Renal cortical epithelial cell (primary cell): ENCODE results near the gene HIVEP3. TPM values are rescaled to one million over a fixed set of nuclear protein-coding genes. Genes with fewer than 3 reads are reported as not detected.

Source experiments
- DNase-seq: peaks from one replicate; pipeline ENCODE4 v3.0.0-alpha.2; 2011; ENCODE audit warnings: low read depth
- total RNA-seq: library from RNA; depleted of rRNA; stranded (reverse); fragments of >200 nt; gene quantifications from 2 replicates; pipeline ENCODE4 v1.2.3, GENCODE V29; 2014

HIVEP3 gene
- total RNA-seq, 1 donor from 2014 or later = 3.3 TPM

DNA sequence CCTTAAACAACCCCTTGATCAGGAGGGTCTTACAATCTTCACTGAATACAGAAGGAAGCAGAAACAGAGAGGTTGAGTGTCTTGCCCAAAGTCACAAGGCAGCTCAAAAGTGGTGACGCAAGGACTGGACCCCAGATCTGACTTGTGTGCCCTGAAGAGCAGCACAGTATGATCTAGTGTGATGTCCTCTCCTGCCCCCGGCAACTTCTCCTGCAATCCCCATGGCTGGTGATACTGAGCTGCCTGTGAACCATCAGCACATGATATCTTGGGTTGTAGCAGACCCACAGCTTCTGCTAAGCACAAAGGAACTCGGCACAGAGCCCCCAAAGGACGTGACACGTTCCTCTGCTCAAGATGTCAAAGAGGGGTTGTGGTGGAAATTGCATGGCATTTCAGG lies 383.0 kb downstream of the HIVEP3 start:
- no peak for DNase-seq

DNA sequence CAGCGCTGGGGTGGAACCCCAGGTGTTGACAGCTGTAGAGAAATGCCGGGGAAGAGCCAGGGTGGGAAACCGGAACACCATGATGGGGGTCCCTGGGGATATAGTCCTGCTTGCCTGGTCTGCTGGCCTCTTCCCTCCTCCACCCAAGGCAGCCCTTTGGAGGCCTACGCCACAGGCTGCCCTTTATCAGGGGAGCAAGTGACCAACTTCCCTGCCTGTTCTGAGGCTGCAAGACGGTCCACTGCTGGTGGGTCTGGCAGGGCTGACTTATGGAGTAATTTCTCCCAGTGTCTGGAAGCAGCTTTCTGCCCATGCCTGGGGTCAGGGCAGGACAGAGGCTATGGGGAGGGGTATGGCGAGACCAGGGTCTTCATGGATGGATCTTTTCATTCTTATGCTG lies 383.4 kb downstream of the HIVEP3 start:
- no peak for DNase-seq

DNA sequence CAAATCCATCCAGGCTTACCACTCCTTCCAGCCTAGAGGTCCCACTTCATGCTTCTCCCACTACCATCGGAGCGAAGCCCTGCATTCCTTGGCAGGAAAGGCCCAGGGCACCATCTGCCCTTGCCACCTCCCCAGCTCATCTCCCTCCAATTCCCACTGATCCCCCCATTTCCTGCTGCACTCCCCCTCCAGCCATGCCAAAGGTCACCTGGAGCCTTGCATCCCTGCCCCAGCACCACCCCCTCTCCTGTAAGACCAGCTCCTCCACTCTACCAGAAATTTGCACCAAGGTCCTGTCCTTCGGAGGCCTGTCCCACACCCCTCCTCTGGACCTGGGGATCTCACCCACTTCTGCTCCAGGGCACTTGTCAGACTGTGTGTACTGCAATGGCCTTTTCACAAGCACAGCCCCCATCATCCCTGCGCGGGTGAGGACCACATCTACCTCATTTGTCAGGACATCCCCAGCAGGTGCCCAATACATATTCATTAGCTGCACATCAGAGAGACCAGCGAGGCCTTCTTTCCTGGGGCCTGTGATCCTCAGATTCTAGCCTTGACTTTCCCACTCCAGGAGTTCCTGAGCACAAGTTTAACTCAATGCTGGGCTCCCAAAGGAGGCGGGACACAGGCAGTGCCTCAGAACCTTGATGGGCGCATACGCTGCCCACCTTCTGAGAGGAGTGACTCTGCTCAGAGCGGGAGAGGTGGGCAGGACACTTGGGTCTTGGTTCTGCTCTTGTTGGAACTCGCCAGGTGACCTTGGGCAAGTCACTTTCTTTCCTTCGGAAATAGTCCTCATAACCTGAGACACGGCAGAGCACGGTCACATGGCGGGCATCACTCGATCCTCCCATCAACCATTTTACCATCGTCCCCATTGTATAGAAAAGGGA lies 384.3 kb downstream of the HIVEP3 start:
- DNase-seq = no peak

DNA sequence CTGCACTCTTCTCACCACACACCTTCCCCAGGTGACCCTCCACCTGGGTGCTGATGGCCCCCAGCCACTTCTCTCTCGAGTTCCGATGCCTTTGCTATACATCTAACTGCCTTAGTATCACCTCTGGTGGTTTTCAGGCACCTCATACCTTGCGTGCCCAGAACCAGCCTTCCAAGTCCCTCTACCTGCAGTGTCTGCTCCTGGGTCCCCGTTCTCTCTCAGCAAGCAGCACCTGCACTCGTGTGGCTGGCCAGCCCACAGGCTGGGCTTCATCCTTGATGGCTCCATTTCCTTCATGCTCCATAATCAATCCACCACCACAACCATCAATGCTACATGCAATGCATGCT lies 385.0 kb downstream of the HIVEP3 start:
- DNase-seq = no peak

DNA sequence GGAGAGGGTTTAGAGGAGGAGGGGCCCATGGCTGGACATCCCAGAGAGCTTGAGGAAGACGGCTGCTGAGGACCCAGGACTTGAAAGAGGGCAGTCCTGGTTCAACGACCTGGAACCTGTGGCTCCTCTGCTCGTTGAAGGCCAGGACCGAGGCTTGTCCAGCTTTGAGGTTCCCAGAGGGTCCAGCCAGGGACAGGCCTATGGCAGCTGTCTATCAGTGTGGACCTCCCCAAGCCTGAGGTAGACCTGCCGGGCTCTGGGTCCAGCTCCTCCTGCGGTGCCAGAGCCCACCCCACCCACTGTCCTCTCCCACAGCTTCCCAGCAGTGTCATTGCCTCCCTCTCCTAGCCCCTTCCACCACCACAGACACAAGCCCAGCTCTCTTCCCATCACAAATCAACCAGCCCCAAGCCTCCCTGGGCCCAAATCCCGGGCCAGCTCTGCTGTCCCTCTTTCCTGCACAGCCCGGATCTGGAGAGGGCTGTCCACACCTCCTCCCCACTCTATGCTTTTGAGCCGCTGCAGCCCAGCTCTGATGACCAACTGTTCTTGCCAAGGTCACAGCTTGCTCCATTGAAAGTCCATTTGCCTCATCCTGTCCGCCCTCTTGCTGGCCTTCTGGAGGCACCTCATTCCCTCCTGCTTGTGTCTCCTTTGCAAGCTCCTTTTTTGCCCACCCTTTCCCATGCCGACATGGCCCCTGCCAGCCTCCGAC lies 385.5 kb downstream of the HIVEP3 start:
- DNase-seq = no peak

DNA sequence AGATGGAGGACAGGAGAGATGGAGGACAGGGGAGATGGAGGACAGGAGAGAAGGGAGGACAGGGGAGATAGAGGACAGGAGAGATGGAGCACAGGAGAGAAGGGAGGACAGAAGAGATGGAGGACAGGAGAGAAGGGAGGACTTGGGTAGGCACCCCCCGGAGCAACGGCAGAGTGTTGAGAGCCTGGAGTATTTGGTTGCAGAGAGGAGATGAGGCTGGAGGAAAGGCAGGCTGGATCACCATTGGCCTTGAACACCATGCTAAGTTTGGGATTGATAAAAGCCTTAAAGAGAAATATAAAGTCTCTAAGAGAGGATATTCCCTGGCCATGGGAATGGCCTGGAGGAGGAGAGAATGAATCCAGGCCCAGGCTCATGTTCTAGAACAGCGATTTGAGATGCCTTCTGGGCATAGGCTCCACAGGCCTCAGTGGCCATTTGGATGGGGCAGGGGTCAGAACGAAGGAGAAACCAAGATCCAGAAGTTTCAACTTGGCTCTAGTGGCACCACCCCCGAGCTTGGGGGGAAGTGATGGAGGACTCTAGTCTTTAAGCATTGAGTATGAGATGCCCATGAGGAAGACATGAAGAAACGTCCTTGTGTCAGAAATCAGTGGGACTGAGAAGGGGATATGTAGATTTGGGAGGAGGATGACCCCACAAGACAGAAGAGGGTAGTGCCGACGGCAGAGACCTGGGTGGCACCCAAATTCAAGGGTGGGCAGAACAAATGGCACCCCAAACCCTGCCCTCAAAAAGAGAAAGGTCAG lies 386.3 kb downstream of the HIVEP3 start:
- DNase-seq = no peak

DNA sequence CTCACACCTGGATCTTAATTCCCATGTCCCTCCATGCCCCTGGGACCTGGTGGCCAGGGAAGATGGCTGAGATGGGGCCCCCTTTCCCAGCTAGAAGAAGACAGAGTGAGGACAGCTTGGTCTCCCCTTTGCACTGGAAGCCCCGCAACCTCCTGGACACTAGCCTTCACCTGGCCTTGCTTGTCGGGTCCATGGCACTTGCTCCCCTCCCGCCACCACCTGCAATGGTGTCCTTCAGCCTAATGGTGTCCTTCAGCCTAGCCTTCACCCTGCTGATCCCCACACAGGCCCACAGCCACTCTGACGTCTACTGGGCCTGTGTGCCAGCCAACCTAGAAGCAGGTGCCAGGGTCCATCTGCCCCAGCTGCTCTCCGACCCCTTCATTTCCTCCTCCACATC lies 388.3 kb downstream of the HIVEP3 start:
- DNase-seq = no peak

DNA sequence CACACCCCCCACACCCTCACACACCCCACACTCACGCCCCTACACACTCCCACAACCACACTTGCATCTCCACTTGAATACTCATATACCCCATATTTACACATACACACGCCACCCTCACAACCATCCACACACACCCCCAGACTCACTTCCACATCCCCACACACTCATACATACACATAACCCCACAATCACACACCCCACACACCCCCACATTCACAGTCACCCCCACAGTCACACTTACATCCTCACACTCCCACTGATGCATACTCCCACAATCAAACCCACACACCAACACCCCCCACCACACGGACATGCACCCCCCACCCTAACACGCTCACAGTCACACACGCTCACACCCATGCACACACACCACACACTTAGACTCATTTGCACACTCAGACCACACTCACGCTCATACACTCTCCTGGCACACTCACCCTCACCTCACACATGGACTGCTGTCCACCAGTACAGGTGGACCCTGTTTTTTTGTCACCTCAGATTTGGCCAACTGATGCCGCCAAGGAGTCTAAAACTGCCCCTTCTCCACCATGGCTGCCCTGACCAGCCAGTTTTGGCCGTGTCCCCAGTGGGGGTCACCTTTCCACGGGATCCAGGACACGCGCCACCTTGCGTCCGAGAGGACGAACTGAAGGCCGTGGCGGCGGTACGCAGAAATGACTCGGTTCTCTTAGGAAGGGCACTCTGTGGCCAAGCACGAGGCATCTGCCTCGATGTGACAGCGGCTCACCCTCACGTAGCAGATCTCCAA lies 388.9 kb downstream of the HIVEP3 start:
- no peak for DNase-seq

DNA sequence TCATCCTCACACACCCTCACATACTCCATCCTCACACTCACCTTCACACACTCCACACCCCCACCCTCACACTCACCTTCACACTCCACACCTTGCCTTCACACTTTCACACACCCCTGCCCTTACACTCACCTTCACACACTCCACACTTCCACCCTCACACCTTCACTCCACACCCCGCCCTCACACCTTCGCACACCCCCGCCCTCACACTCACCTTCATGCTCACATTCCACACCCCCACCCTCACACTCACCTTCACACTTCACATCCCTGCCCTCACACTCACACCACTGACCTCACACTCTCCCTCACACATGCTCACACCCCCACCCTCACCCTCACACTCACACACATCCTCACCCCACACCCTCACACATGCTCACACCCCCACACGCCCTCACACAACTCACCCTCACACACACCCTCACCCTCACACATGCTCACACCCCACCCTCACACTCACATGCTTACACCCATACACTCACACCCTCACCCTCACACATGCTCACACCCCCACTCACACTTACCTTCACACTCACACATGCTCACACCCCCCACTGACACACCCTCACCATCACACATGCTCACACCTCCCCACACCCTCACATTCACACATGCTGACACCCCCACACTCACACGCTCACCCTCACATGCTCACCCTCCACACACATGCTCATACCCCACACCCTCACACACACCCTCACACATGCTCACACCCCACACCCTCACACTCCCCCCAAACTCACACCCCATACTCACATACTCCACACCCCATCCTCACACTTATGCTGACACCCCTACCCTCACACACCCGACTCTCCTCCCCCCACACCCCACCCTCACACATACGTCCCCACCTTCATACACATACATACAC lies 389.8 kb downstream of the HIVEP3 start:
- no peak for DNase-seq

DNA sequence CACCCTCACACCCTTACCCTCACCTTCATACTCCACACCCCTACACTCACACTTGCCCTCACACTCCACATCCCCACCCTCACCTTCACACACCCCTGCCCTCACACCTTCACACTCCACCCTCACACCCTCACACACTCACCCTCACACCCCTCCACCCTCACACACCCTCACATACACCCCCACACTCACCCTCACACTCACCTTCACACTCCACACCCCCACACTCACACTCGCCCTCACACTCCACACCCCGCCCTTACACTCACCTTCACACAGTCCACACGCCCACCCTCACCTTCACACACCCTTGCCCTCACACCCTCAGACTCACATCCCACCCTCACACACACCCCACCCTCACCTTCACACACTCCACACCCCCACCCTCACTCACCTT lies 390.6 kb downstream of the HIVEP3 start:
- DNase-seq = no peak

DNA sequence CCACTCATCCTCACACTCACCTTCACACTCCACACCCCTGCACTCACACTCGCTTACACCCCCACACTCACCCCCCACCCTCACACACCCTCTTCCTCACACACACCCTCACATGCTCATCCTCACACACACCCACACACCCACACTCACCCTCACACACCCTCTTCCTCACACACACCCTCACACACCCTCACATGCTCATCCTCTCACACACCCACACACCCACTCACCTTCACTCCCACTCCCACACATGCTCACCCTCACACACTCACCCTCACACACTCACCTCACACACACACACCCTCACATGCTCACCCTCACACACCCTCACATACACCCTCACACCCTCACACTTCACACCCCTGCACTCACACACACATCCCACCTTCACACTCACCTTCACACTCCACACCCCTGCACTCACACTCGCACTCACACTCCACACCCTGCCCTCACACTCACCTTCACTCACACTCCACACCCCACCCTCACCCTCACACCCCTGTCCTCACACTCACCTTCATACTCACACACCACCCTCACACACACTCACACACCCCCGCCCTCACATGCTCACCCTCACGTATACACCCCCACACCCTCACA lies 391.7 kb downstream of the HIVEP3 start:
- no peak for DNase-seq

DNA sequence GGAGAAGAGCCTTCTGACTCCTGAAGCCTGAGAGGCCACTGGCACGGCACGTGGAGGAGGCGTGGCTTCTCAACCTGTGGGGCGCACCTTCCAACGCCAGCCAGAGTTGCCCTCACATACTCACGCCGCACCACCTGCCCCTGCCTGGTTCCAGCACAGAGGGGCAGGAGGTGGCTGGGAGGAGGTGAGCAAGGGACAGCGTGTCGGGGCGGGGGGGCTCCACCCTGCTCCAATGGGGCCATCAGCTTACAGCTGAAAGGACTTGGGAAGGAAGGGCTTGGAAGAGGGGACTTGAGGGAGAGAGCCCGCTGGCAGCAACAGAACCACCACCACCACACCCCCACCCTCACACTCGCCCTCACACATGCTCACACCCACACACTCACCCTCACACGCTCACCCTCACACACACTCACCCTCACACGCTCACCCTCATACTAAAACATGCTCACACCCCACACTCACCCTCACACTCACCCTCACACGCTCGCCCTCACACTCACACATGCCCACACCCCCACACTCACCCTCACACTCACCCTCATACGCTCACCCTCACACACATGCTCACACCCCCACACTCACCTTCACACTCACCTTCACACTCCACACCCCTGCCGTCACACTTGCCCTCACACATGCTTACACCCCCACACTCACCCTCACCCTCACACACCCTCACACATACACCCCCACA lies 392.7 kb downstream of the HIVEP3 start:
- no peak for DNase-seq

DNA sequence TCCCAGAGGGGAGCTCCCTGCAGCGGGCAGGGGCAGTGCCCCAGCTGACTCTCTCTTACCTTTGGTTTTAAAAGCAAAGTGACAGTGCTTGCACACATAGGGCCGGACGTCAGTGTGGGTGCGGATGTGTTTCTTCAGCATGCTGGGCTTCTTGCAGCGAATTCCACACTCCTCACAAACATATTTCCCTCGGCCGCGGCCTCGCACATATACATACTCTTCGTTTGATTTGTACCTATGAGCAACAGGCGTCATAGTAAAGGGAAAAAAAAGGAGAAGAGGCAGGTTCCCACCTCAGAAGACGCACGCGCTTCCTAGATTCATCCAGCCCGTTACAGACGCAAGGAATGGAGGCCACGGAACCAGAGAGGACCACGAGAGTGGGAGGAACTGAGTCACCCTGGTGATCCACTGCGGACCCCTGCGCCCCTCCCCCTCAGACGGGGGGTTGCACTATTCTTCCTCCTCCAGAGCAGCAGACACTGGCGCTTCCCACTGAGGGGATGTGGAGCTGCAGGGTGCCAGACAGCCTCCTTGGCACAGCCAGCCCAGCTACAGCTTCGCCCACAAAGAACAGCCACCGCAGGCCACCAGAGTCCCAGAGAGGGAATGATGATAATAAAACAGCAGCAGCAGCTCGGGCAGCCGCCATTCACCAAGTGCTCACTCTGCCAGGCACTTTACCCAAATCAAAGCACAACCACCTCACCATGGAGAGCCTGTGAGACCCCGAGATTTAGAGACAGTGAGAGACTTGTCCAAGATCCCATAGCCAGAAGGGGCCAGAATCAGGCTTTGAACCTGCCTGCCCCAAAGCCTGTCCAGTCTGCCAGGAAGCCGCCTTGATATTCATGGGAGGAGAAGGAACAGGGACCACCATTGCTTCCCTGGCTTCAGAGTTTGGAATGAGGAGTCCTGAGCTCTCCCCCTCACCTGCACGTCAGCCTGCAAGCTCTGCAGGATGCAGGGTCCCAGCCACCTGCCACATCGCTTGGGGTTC lies 393.7 kb downstream of the HIVEP3 start:
- DNase-seq = no peak

DNA sequence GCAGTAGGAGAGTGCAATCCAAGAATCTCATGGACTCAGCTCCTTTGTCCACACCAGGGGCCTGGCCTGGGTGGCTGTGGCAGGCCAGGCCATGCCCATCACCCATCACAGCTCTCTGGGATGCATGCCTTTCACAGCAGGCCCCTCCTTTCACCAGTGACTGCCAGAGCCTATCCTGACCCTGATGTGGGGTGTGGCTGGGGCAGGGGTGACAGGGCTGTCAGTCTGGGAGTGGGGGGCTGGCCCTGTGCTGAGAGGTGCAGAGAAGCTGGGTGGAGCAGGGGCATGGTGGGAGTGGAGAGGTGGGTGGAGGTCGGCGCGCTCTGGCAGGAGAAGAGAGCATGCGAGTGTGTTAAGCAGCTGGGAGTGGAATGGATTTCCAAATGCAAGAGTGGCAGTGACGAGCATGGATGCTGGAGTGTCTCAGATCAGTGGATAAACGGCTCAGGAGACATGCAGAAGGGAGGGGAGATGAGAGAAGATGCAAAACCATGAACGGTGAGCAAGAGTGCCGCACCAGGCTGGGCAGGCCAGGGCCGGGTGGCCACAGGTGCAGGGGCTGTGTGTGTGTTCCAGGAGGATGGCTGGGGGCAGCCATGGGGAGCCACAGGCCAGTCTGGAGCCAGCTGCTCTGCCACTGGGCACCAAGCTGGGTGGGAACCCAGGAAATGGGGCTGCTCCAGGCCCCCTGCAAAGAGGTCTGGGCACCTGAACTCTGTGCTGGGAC lies 394.6 kb downstream of the HIVEP3 start:
- no peak for DNase-seq

DNA sequence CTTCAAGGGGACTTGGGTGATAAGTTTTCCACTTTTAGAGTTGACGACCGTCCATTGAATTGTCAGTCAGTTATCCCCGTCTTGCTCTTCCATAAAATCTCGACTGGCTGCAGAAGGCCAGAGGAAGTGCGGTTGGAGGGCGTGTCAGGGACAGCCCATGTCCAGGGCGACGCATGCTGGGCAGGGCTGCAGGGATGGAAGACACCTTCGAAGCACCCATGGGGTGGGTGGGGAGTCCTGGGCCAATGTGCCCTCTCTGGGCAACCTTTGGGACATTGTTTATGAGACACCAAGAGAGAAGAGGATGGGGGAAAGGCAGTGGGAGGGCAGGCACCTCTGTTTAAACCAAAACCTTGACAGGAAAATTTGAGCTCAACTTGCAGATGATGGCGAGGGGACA lies 395.7 kb downstream of the HIVEP3 start:
- no peak for DNase-seq

DNA sequence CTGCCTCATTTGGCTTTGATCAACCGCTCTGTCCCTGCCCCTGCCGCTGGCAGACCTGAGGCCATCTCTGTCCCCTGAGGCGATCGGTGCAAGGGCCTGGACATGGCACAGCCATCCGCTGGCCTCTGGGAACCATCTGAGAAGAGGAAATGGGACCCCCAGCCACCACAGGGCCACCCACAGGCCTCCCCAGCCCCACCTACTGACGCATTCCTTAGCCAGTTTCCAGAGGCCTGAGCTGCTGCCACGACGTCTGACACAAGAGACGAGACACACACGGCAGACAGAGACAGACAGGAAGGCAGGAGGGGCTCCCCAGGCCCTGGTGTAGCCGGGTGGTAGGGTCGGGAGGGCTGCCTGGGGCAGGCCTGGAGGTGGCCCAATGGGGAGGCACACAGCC lies 397.0 kb downstream of the HIVEP3 start:
- no peak for DNase-seq

DNA sequence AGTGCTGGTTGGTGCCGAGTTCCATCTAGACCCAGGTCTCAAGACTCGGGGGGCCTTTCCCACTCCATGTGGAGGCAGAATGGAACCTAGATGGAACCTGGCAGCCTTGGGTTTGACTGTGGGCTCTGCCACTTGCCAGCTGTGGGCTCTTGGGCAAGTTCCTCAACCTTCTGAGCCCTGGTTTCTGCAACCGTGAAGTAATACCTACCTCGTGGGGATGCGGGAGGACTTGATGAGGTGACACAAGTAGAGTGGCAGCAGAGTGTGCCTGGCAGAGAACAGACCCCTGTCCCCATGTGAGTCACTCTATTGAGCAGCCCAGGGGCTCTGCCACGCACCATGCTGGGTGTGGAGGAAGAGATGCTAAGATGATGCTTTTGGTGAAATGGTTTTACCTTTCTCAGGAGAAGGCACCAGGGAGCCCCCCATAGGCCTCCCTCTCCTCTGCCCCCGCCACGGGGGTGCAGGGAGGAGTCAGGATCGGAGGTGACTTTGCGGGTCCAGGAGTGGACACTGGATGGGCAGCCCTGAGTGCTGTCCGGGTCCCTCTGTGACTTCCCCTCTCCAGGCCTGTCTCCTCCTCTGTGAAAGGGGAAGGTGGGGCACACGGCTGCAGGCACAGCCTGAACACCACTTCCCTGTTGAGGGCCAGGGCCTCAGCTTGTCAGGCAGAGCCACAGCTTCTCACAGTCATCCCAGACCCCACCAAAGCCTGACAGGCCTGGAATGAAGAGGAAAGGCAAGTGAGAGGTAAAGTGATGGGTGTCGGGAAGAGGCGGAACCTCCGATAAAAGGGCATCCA lies 397.6 kb downstream of the HIVEP3 start:
- DNase-seq = no peak
